LNCAP (cell line): ENCODE data around the gene ZNF365.

Experiments
- TF ChIP-seq, protein P1 (sequence below): fragments of 450-650 bp; IDR thresholded peaks from 2 replicates; pipeline ENCODE4 v1.5.1; 2017; ENCODE audit warnings: mild to moderate bottlenecking

The ZNF365 gene

DNA sequence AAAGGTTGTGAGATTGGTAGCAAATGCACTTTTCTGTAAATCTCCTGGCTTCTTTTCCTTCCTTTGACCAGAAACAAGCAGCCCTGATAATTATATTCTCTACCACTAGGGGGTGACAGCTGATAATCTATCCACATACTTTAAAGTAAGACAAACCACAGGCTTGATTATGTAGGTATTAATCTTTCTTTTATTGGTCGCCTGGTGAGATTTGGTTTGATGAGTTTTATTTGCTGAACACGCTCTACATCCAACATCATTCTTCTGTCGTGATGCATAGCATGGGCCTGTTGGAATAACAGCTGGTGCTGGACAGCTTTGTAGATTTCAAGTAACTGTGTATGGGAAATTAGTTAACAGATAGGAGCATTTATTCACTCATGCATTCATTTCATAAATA, 63.5 kb downstream of the ZNF365 start:
- TF ChIP-seq, protein P1, sequence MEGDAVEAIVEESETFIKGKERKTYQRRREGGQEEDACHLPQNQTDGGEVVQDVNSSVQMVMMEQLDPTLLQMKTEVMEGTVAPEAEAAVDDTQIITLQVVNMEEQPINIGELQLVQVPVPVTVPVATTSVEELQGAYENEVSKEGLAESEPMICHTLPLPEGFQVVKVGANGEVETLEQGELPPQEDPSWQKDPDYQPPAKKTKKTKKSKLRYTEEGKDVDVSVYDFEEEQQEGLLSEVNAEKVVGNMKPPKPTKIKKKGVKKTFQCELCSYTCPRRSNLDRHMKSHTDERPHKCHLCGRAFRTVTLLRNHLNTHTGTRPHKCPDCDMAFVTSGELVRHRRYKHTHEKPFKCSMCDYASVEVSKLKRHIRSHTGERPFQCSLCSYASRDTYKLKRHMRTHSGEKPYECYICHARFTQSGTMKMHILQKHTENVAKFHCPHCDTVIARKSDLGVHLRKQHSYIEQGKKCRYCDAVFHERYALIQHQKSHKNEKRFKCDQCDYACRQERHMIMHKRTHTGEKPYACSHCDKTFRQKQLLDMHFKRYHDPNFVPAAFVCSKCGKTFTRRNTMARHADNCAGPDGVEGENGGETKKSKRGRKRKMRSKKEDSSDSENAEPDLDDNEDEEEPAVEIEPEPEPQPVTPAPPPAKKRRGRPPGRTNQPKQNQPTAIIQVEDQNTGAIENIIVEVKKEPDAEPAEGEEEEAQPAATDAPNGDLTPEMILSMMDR, result peak; percentile 81

DNA sequence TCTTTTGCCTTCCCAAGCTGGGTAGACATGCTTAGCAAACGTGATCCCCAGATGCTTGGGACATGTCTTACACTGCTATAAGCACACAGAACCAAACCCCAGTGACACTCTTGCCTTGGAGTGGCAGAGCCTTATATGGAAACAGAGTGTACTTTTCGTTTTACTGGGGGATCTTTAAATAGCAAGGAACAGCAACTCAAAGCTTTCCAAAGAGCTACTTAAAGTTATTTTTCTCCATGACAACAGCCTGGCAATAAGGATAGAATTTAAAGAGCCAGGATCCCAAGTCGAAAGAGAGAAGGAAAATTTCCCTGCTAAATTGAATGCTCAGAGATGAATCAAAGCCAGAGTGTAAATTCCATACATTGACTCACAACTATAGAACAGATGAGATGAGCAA, 67.8 kb downstream of the ZNF365 start:
- TF ChIP-seq, protein P1, result no peak

DNA sequence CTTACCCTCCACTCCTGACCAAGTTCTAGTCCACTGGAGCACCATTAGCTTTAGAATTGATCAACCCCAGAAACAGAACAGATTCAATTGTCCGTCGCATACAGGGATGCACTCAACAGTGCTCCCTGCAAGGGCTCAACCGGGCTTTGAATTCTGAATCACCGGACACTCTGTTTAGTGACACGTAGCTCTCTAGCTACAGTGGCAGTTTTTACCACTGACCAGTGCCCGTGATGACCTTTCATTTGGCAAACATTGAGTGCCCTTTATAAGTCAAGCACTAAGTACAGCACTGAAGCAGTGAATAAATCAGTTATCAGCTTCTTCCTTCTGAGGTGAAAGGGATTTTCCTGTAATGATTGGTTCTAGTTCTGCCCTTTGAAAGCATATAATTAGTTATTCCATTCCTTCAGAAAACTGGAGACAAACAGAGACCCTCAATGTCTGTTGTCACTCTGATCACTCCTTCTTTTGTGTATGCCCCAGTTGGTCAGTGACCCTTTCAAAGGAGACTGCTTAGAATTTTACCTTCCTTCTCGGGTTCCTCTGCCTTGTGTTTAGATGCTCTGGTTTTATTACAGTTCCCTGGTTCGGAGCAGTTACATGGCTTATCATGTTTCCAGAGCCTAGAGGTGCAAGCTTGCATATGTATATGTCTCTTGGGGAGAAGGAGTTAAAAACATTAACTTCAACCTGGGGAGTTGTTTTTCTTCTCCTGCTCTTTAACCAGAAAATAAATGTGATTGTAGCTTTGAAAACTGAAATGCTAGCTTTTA, 68.9 kb downstream of the ZNF365 start:
- TF ChIP-seq, protein P1, result no peak

DNA sequence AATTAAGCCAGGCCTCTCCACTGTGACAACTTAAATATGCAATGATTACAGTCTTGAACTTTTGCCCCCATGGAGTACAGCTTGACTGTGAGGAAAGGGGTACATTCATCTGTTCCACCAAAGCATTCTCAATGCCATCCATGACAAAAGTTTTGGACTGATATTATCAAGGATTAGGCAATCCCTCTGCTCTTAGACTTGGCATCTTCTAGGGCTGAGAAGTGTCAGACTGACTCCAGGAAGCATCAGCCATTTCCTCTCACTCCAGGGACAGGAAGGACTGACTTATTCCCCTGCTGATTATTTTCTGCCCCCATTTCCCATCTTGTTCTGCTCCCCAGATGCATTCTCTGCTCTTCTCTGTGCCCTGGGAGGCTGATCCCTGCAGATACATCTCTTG, 69.7 kb downstream of the ZNF365 start:
- TF ChIP-seq, protein P1, result no peak

DNA sequence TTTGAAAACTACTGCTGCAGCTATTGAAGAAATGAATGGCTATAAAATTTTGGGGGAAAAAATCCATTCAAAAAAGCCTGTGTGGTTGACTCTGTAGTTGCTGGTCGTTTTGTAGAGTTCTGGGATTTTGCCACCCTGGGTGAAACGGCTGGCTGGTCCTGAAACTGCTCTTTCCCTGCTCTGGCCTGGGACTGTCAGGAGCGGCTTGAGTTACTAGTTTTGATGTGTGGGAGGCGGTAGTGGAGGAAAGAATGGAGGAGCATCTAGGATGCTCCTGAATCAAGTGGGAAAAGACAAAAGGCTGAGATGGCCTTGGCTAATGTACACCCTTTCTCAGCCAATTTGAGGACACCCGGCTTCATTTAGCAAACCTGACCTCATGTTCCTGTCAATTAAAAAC, 72.5 kb downstream of the ZNF365 start:
- TF ChIP-seq, protein P1, result no peak

DNA sequence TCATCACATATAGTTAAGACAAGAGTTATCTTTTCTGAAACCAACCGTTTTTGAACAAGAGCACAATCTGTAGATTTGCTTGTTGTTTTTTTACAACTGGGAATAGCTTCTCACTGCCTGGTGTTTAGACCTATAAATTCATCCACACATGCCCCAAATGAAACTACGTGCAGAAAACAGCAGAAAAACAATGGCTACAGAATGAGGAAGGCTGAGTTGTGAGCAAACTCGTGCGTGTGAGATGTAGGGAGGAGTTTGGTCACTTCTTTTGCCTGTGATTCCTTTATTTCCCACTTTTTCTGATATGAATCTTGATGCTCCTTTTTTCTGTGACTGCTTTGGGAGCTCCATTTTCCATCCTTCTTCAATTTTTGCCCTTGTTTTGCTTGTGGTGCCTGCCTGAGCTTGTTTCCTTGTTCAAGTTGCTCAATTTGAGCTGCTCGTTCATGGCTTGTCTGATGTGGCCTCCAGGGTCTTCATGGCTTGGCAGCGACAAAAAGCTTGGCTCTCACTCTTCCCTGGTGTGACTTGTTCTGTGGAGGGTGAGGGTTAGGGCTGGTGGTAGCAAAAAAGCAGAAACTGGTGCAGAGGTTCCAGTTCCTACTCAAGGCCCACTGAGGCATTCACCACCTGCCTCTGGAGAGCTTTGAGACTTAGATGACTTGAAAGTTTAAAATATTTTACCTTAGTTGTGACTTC, 76.9 kb downstream of the ZNF365 start:
- TF ChIP-seq, protein P1, result no peak

DNA sequence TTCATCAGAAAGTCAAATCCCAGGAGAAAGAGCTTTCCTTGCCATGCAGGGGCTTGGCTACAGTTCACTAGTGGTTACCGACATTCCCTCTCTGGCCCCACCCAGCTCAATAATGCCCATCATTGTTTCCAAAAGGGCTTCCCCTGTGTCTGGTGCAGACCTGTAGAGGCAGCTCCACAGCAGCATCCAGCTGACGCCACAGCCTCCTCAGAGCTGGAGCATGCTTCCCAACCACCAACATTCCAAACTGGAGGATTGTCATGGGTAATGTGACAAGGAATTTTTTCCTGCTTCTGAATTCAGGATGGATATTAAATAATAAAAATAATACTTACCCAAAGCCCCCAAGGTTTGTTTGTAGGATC, 77.4 kb downstream of the ZNF365 start:
- TF ChIP-seq, protein P1, result no peak
